IMR-90 (cell line): Measurements from ENCODE around the gene RAPGEF5. TPM values are rescaled to one million over a fixed set of nuclear protein-coding genes. Genes with fewer than 3 reads are reported as not detected.

Experiments
- ATAC-seq: fragments of 200-7000 bp; cut with Tn5 transposase; 2 replicates; pipeline ENCODE4 v1.9.1; 2020; ENCODE audit warnings: low read depth, mild to moderate bottlenecking, moderate library complexity
- BruUV-seq: library from RNA; stranded (reverse); fragments of 400-500 nt; replicated peaks from 2 replicates; lab custom pipeline; 2021; lab: Mats Ljungman, UMichigan
- CTCF ChIA-PET: fragments of 300-600 bp; formaldehyde crosslinking; extraction: SDS; loops from one replicate; lab custom pipeline; 2021; ENCODE audit warnings: antibody characterized with exemption; lab: Yijun Ruan, JAX
- POLR2A ChIA-PET: fragments of 300-600 bp; sonication (Branson Sonifier 250); formaldehyde crosslinking; loops from one replicate; lab custom pipeline; 2022; ENCODE audit warnings: antibody characterized with exemption; ENCODE audit not compliant: unreplicated experiment; lab: Charles Lee
- DNase-seq: peaks from one replicate; pipeline ENCODE4 v3.0.0; 2013
- H2AFZ ChIP-seq: replicated peaks from 2 replicates; pipeline ENCODE3; 2013; ENCODE audit warnings: low read length, mild to moderate bottlenecking; ENCODE audit not compliant: poor library complexity
- H2AK5ac ChIP-seq: 2 replicates; pipeline ENCODE4 v1.6.1; 2013; ENCODE audit warnings: low read depth, low read length, inconsistent platforms
- H2AK9ac ChIP-seq: replicated peaks from 2 replicates; pipeline ENCODE3; 2013; ENCODE audit warnings: mild to moderate bottlenecking, low read depth, low read length, moderate library complexity; ENCODE audit not compliant: poor library complexity
- H2BK120ac ChIP-seq: 2 replicates; pipeline ENCODE4 v1.6.1; 2013; ENCODE audit warnings: low read depth, low read length, inconsistent platforms
- H2BK15ac ChIP-seq: 3 replicates; pipeline ENCODE4 v1.6.1; 2013; ENCODE audit warnings: low read depth, low read length, inconsistent platforms
- H2BK20ac ChIP-seq: 2 replicates; pipeline ENCODE4 v1.6.1; 2013; ENCODE audit warnings: low read depth, mild to moderate bottlenecking, inconsistent platforms, low read length, moderate library complexity
- H2BK5ac ChIP-seq: 2 replicates; pipeline ENCODE4 v1.6.1; 2013; ENCODE audit warnings: mild to moderate bottlenecking, low read depth, low read length, inconsistent platforms; ENCODE audit not compliant: poor library complexity, severe bottlenecking
- H3K14ac ChIP-seq: replicated peaks from 2 replicates; pipeline ENCODE4 v1.6.1; 2013; ENCODE audit warnings: low read depth, low read length, inconsistent platforms
- H3K18ac ChIP-seq: 2 replicates; pipeline ENCODE4 v1.6.1; 2013; ENCODE audit warnings: low read depth, low read length, control low read depth
- H3K23ac ChIP-seq: 2 replicates; pipeline ENCODE4 v1.6.1; 2013; ENCODE audit warnings: low read depth, low read length, inconsistent platforms
- H3K27ac ChIP-seq: 2 replicates; pipeline ENCODE4 v1.5.1; 2013; ENCODE audit warnings: mild to moderate bottlenecking, control low read depth, low read length; ENCODE audit not compliant: insufficient read depth
- H3K27me3 ChIP-seq: 2 replicates; pipeline ENCODE4 v1.6.1; 2013; ENCODE audit warnings: low read length; ENCODE audit not compliant: control insufficient read depth, insufficient read depth
- H3K36me3 ChIP-seq: 2 replicates; pipeline ENCODE4 v1.6.1; 2013; ENCODE audit warnings: low read length, mixed read lengths; ENCODE audit not compliant: control insufficient read depth, insufficient read depth
- H3K4ac ChIP-seq: 2 replicates; pipeline ENCODE4 v1.6.1; 2013; ENCODE audit warnings: low read depth, low read length, inconsistent platforms
- H3K4me1 ChIP-seq: 2 replicates; pipeline ENCODE4 v1.6.1; 2013; ENCODE audit warnings: low read length, mixed read lengths; ENCODE audit not compliant: control insufficient read depth, insufficient read depth
- H3K4me2 ChIP-seq: 2 replicates; pipeline ENCODE4 v1.6.1; 2013; ENCODE audit warnings: low read depth, mild to moderate bottlenecking, control low read depth, low read length, moderate library complexity
- H3K4me3 ChIP-seq: 2 replicates; pipeline ENCODE4 v1.5.1; 2013; ENCODE audit warnings: low read depth, mild to moderate bottlenecking, control low read depth, low read length, moderate library complexity; ENCODE audit not compliant: insufficient read depth
- H3K56ac ChIP-seq: 2 replicates; pipeline ENCODE4 v1.6.1; 2013; ENCODE audit warnings: low read length, inconsistent platforms; ENCODE audit not compliant: insufficient read depth; ENCODE audit errors: extremely low read depth
- H3K79me1 ChIP-seq, 2 experiments: 2 replicates each; pipeline ENCODE4 v1.6.1; 2013; ENCODE audit warnings: low read length in 2 of 2, inconsistent platforms in 1 of 2, low read depth in 1 of 2
- H3K9ac ChIP-seq: 2 replicates; pipeline ENCODE4 v1.6.1; 2013; ENCODE audit warnings: low read depth, low read length, control low read depth
- H3K9me1 ChIP-seq: 2 replicates; pipeline ENCODE4 v1.6.1; 2013; ENCODE audit warnings: low read length, inconsistent platforms; ENCODE audit not compliant: insufficient read depth
- H3K9me3 ChIP-seq: 2 replicates; pipeline ENCODE4 v1.6.1; 2013; ENCODE audit warnings: low read length; ENCODE audit not compliant: control insufficient read depth, insufficient read depth
- H4K20me1 ChIP-seq: 2 replicates; pipeline ENCODE4 v1.6.1; 2013; ENCODE audit warnings: low read length, inconsistent platforms; ENCODE audit not compliant: insufficient read depth
- H4K5ac ChIP-seq: 2 replicates; pipeline ENCODE4 v1.6.1; 2013; ENCODE audit warnings: mild to moderate bottlenecking, low read depth, low read length, control low read depth
- H4K8ac ChIP-seq, 2 experiments: 2 replicates each; pipeline ENCODE4 v1.6.1; 2013; ENCODE audit warnings: low read depth in 2 of 2, low read length in 2 of 2, control low read depth in 1 of 2, inconsistent platforms in 1 of 2
- H4K91ac ChIP-seq: 2 replicates; pipeline ENCODE4 v1.6.1; 2013; ENCODE audit warnings: low read depth, low read length, inconsistent platforms; ENCODE audit not compliant: insufficient read depth
- MXI1 ChIP-seq: IDR thresholded peaks from 2 replicates; pipeline ENCODE4 v1.6.1; 2012; ENCODE audit warnings: low read depth, mild to moderate bottlenecking, low read length, moderate library complexity, borderline replicate concordance
- WGBS, 2 experiments: methylation state at CpG; one replicate each; pipeline versions ENCODE4 v1.1.5 to v1.1.7; 2013; ENCODE audit warnings: missing lambda C conversion rate in 2 of 2; ENCODE audit not compliant: insufficient read length in 1 of 2; ENCODE audit errors: extremely low coverage in 2 of 2; 5-methylcytosine and 5-hydroxymethylcytosine counted together
- dilution Hi-C: fragments of 300-500 bp; cut with HindIII; formaldehyde crosslinking; loops from one replicate; pipeline ENCODE4 v1.14.3; 2018; ENCODE audit warnings: low sequenced_read_pairs; ENCODE audit not compliant: unreplicated experiment
- in situ Hi-C: fragments of 300-500 bp; cut with MboI; formaldehyde crosslinking; loops from 3 replicates; pipeline ENCODE4 v1.14.3; 2019; ENCODE audit warnings: low sequenced_read_pairs, inconsistent platforms, mixed read lengths
- intact Hi-C: fragments of 100-400 bp; cut with micrococcal nuclease; formaldehyde crosslinking; loops from 2 replicates; pipeline ENCODE4 v1.10.0; 2022
- polyA plus RNA-seq, 3 experiments: library from polyadenylated mRNA; depleted of rRNA; stranded (reverse); fragments of >200 nt; gene quantifications; 2 replicates each; pipeline ENCODE4 v1.2.3, GENCODE V29; 2012; ENCODE audit warnings: low replicate concordance in 1 of 3
- total RNA-seq: library from RNA; depleted of rRNA; stranded (reverse); fragments of >200 nt; gene quantifications from 2 replicates; pipeline ENCODE4 v1.2.3, GENCODE V29; 2012

RAPGEF5 gene
- total and polyA plus RNA-seq, 2 of the 4 experiments (the other 2 are of a cell fraction), result 0.05 to 0.18 TPM

DNA sequence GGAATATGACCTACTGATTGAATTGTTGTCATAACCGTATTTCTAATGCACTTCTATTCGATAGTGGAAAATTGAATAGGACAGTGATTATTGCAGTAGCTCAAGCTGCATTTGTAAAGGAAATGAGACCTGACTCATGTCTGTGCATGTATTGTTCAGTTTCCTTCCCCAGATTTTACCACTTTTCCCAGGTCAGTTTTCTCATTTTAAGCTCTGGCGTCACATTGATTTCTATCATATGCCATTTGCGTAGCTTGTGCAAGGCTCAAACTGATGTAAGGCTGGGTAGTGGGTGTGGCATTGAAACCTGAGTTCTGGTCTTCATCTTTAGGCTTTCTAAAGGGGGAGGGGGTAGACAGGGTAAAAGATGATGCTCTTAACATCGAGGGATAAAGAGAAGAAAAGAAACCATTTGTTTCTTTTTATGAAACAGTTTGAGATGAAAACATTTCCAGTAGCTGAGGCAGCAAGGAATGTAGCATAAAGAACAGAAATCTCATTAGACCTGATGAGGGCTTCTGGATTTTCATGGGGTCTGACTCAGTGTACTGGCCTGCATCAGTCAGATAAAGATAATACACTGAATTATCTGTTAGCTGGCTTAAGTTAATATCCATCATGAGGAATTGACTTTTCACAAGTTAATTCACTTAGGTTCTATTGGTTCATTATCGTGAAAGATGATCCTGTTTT is 229.0 kb downstream of the RAPGEF5 start:
- no TSS peak for BruUV-seq
- DNase-seq, result no peak
- ATAC-seq, result no peak

More for the DNA sequence above, 229.0 kb downstream of the RAPGEF5 start:
- H2BK15ac ChIP-seq, result no peak overlapping the region
- intact Hi-C loops (no loop called here), in situ Hi-C loops (no loop called here), dilution Hi-C loops (no loop called here)
- H3K9ac ChIP-seq, result no peak overlapping the region
- no peaks in the 10 kb centered on the region for H4K20me1 ChIP-seq
- no peak overlapping the region for H2BK120ac ChIP-seq
- CTCF ChIA-PET, result no interaction called here
- H2AK9ac ChIP-seq, result no peak overlapping the region
- no peak overlapping the region for H3K56ac ChIP-seq
- no peak overlapping the region for H2AK5ac ChIP-seq
- no peak overlapping the region for H2BK5ac ChIP-seq
- no peak overlapping the region for H3K27ac ChIP-seq
- no peak for TF ChIP-seq MXI1
- H3K14ac ChIP-seq, result no peak overlapping the region
- no peak overlapping the region for H4K8ac ChIP-seq
- no peaks in the 10 kb centered on the region for H3K79me1 ChIP-seq
- H3K9me1 ChIP-seq, result no peaks in the 10 kb centered on the region
- H3K4ac ChIP-seq, result no peak overlapping the region
- H2BK20ac ChIP-seq, result no peak overlapping the region
- no peaks in the 10 kb centered on the region; the same call in 1 of the 2 replicates for H3K9me3 ChIP-seq
- 67% methylated on average over 1 of the region's 6 CpGs; no CpG with 5 or more reads in 1 of the 2 experiments for WGBS, 2 experiments
- no peak overlapping the region for H3K18ac ChIP-seq
- no peak overlapping the region for H3K23ac ChIP-seq
- H3K36me3 ChIP-seq, result no peaks in the 10 kb centered on the region
- H3K27me3 ChIP-seq, result peaks cover 6% of the 10 kb centered on the region
- no peak overlapping the region for H3K4me3 ChIP-seq
- H4K5ac ChIP-seq, result no peak overlapping the region
- H4K91ac ChIP-seq, result no peak overlapping the region
- no peaks in the 10 kb centered on the region; the same call in 1 of the 2 replicates for H3K4me1 ChIP-seq
- H2AFZ ChIP-seq, result no peak overlapping the region
- no peak overlapping the region for H3K4me2 ChIP-seq
- POLR2A ChIA-PET, result no interaction called here
